GM10266 (cell line): ENCODE data around the gene FAM240A.

ENCODE experiments used
- DNase-seq: peaks from one replicate; pipeline ENCODE4 v3.0.0; 2012; ENCODE audit errors: extremely low spot score
- TF ChIP-seq, protein P1 (sequence below): IDR thresholded peaks from 2 replicates; pipeline ENCODE4 v1.5.1; 2012; ENCODE audit warnings: mild to moderate bottlenecking, low read depth; ENCODE audit not compliant: control insufficient read depth, insufficient read depth; ENCODE audit errors: missing control alignments

The FAM240A gene

DNA sequence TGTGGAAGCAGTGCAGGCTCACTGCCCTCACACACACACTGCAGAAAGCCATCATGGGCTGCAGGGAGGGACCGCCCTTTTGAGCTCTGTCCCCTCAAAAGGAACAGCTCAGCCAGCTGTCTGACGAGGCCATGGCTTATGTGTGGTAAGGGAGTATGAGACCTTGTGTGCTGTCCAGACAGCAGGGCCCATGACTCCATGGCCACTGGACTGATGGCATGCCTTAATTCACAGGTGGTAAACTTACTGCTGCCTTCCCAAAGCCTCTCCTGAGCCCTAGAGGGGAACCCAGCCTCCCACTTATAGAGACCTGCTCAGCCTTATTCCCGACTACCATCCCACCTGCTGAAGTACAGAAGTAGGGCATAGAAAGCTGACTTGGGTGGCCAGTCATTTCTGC lies 5.6 kb downstream of the FAM240A start:
- TF ChIP-seq, protein P1, sequence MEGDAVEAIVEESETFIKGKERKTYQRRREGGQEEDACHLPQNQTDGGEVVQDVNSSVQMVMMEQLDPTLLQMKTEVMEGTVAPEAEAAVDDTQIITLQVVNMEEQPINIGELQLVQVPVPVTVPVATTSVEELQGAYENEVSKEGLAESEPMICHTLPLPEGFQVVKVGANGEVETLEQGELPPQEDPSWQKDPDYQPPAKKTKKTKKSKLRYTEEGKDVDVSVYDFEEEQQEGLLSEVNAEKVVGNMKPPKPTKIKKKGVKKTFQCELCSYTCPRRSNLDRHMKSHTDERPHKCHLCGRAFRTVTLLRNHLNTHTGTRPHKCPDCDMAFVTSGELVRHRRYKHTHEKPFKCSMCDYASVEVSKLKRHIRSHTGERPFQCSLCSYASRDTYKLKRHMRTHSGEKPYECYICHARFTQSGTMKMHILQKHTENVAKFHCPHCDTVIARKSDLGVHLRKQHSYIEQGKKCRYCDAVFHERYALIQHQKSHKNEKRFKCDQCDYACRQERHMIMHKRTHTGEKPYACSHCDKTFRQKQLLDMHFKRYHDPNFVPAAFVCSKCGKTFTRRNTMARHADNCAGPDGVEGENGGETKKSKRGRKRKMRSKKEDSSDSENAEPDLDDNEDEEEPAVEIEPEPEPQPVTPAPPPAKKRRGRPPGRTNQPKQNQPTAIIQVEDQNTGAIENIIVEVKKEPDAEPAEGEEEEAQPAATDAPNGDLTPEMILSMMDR = no peak
- DNase-seq = no peak

DNA sequence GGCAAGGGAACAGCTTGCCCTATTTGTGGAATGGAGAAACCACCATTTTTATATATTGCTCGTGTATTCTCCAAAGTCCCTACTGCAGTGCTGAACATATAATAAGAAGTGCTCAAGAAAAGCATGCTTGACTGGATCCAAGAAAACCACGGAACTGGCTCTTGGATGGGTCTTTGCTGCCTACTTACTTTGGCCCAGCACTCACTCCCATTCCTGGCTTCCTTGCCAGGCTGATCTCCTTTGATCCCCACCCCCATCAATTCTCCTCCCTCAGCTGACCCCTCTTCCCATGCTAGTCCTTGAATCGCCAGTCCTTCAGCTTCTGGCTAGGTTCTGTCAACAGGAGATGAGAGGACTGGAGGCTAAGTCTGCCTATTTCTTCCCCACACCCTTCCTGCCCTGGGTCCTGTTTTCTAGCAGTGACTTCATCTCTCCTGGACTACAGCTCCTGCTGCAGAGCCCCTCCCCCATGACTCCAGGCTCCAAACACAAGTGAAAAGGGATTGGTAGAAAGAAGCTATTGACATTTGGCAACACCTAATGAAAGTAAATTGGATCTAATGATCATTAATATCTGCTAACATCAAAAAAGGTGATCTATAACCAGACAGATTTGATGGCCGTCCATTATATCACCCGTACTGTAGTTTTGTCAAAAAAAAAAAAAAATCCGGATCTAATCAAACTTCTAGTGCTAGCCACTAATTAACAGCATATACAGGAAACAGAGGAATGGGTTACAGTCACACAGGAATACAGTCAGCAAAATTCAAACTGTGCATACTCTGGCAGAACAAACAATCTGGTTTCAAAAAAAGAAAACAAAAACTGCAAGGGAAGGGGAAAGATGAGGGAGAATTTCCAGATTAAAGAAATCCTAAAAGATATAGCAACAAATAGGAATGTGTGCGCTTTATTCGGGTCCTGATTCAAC lies 7.8 kb downstream of the FAM240A start:
- DNase-seq = no peak
- TF ChIP-seq, protein P1 = no peak

DNA sequence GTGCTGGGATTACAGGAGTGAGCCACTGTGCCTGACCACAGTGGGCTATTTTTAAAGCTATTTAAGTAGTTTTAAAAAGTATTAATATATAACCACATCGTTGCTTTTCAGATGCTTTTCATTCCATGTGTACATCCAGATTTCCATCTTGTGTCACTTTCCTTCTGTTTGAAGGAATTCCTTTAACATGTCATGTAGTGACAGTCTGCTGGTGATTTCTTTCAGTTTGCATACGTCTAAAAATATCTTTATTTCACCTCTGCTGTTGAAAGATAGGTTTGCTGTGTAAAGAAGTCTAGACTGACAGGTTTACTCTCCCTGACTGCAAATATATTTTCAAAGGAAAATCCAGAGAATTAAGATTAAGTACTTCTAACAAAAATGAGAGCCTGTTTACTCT lies 12.2 kb downstream of the FAM240A start:
- TF ChIP-seq, protein P1 = no peak
- DNase-seq = no peak

DNA sequence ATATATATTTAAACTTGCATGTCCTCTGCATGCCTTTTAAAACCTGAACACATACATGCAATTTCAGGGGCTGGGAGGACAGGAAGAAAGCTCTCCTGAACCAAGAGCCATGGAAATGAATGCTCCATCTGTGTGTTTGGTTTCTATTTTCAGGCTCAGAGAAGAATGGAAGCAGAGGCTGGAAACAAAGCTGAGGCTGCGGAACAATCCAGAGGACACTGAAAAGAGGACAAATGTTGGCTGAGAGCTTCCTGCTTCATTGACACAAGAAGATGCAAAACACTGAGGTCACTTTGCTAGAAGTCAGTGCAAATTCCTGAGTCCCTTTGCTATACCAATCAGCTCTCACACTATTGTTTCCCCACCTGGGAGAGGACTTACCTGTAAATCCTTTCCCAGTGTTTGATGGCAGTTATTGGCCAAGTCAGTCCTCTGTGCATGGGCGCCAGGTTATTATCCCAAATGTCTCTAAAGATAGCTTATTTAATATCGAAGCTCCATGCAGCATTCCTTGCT lies 12.7 kb downstream of the FAM240A start:
- TF ChIP-seq, protein P1 = no peak
- DNase-seq = no peak

DNA sequence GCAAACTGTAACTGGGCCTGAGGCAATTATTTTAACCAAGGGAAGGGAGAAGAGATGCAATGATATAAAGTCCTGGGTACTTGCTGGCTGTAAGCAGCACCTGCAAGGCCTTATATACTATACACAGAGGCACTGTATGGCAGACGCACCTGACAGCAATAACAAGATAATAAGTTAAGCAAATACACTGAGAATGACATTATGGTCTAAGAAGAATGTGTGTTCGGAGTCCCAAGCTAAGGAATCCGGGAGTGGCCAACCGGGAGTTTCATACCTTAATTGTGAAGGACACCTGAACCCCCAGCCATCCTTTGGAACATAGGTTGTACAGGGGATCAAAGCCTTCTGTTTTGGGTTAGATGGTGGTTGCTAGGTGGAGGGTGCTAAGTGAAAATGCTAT lies 13.7 kb downstream of the FAM240A start:
- no peak for DNase-seq
- TF ChIP-seq, protein P1 = no peak

DNA sequence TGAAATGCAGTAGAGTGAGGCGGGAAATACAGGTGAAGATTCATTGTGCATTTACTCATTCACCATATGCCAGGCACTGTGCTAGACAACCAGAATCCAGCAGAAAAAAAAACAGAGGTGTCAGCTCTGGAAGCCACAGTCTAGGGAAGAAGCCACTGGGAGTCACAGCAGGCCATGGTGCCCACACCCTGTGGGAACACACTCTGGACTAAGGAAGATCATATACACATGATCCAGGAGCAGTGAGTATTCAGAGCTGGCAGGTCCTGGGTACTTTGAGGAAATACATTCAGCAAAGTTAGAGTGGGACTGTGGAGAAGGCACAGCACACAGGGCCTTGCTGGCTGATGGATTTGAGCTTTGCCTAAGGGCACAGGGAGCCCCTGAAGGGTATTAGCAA lies 14.8 kb downstream of the FAM240A start:
- no peak for DNase-seq
- TF ChIP-seq, protein P1 = no peak

DNA sequence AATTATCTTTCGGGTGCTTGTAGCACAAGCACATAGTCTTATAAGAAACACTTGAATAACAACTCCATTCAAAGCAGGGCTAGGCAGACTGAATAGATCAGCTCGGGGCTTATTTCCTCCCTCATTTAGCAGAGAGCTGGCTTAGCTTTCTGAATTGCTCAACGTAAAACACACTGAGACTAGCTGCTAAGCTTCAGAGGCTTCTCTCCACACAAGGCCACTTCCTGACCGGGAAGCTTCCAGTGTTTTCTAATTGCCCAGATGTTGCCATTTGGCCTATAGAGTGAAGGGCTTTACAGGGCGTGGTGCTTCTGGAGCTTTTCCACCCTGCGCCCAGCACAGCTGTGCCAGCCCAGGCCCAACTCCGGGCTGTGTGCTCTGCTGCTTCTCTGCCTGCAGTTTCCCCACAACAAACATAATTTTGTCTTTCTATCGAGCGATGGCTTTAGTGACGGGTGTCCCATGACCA lies 16.6 kb downstream of the FAM240A start:
- TF ChIP-seq, protein P1 = no peak
- DNase-seq = no peak
